GM12892 (cell line): Measurements from ENCODE around the gene ARHGAP26.

Experiments
- DNase-seq: peaks from one replicate; pipeline ENCODE4 v3.0.0; 2011; ENCODE audit not compliant: insufficient read length
- FAIRE-seq: peaks from 2 replicates; lab custom pipeline; 2011; peaks lifted over from hg19 to GRCh38; lab: Jason Lieb, UNC
- POLR2A ChIP-seq: IDR thresholded peaks from 2 replicates; pipeline ENCODE4 v1.6.1; 2011; ENCODE audit warnings: low read depth, low read length, control low read depth
- POLR2AphosphoS5 ChIP-seq: IDR thresholded peaks from 2 replicates; pipeline ENCODE4 v1.6.1; 2011; ENCODE audit warnings: low read depth, low read length, control low read depth
- TAF1 ChIP-seq: IDR thresholded peaks from 2 replicates; pipeline ENCODE4 v1.6.1; 2011; ENCODE audit warnings: low read depth, mild to moderate bottlenecking, control low read depth, low read length, borderline replicate concordance

ARHGAP26 gene

GRCh38 chr5:143214890-143215289, 444.7 kb downstream of the ARHGAP26 start:
- peak; percentile 56 for TF ChIP-seq POLR2A
- TF ChIP-seq TAF1, result no peak
- DNase-seq (no peak), FAIRE-seq (no peak)

- FAIRE-seq (no peak), DNase-seq (no peak)
- TF ChIP-seq POLR2AphosphoS5, result no peak
Observed at GRCh38 chr5:143215690-143216089, 445.5 kb downstream of the ARHGAP26 start.

GRCh38 chr5:143216211-143216610, 446.0 kb downstream of the ARHGAP26 start:
- TF ChIP-seq POLR2AphosphoS5 (no peak), TAF1 (no peak), POLR2A (no peak)
- DNase-seq, result no peak
- FAIRE-seq, result peak; percentile 40

- DNase-seq (no peak), FAIRE-seq (peak; percentile 44)
- TF ChIP-seq POLR2AphosphoS5, result no peak
- TF ChIP-seq POLR2A, result no peak
- TF ChIP-seq TAF1, result no peak
Observed at GRCh38 chr5:143217065-143217803, 447.1 kb downstream of the ARHGAP26 start.

GRCh38 chr5:143217804-143218160, 447.6 kb downstream of the ARHGAP26 start:
- peak; percentile 51 for TF ChIP-seq POLR2A
- no peak for TF ChIP-seq POLR2AphosphoS5
- peak; percentile 73 for FAIRE-seq
- DNase-seq, result no peak

GRCh38 chr5:143218517-143219170, 448.5 kb downstream of the ARHGAP26 start:
- TF ChIP-seq TAF1 (no peak), POLR2AphosphoS5 (no peak), POLR2A (no peak)
- FAIRE-seq (peak; percentile 57), DNase-seq (no peak)

- FAIRE-seq (no peak), DNase-seq (no peak)
- TF ChIP-seq POLR2AphosphoS5, result no peak
Observed at GRCh38 chr5:143219696-143220095, 449.5 kb downstream of the ARHGAP26 start.

- TF ChIP-seq POLR2AphosphoS5, result no peak
- no peak for TF ChIP-seq TAF1
- no peak for TF ChIP-seq POLR2A
- no peak for FAIRE-seq
Observed at GRCh38 chr5:143220748-143221251, 450.6 kb downstream of the ARHGAP26 start.

GRCh38 chr5:143222287-143223231, 452.4 kb downstream of the ARHGAP26 start:
- no peak for DNase-seq
- FAIRE-seq, result peak; percentile 91
- TF ChIP-seq POLR2AphosphoS5 (0 out of 2 replicates have a peak, but pooled peaks have one; percentile 62), TAF1 (no peak), POLR2A (peak; percentile 69)

More at GRCh38 chr5:143220748-143221251, 450.6 kb downstream of the ARHGAP26 start:
- no peak for DNase-seq

- no peak for DNase-seq
- FAIRE-seq, result no peak
- TF ChIP-seq POLR2AphosphoS5 (no peak), POLR2A (no peak), TAF1 (no peak)
Observed at GRCh38 chr5:143224672-143225071, 454.5 kb downstream of the ARHGAP26 start.

- DNase-seq, result no peak
- no peak for TF ChIP-seq POLR2AphosphoS5
- no peak for TF ChIP-seq POLR2A
- no peak for TF ChIP-seq TAF1
- FAIRE-seq, result no peak
Observed at GRCh38 chr5:143225511-143225910, 455.3 kb downstream of the ARHGAP26 start.

GRCh38 chr5:143226361-143226760, 456.2 kb downstream of the ARHGAP26 start:
- DNase-seq, result no peak
- no peak for FAIRE-seq
- TF ChIP-seq POLR2A (no peak), TAF1 (no peak), POLR2AphosphoS5 (no peak)
